DMS53 (cell line): ENCODE measurements around the gene TINAGL1.
"Not testable (repeated sequence)": the region's sequence is repeated elsewhere in the genome, so short reads cannot be mapped to it uniquely, and the experiment has no call there.

Experiments used
- DNase-seq: peaks from one replicate; lab custom pipeline; 2025; lab: John Stamatoyannopoulos, UW

Gene TINAGL1

DNA sequence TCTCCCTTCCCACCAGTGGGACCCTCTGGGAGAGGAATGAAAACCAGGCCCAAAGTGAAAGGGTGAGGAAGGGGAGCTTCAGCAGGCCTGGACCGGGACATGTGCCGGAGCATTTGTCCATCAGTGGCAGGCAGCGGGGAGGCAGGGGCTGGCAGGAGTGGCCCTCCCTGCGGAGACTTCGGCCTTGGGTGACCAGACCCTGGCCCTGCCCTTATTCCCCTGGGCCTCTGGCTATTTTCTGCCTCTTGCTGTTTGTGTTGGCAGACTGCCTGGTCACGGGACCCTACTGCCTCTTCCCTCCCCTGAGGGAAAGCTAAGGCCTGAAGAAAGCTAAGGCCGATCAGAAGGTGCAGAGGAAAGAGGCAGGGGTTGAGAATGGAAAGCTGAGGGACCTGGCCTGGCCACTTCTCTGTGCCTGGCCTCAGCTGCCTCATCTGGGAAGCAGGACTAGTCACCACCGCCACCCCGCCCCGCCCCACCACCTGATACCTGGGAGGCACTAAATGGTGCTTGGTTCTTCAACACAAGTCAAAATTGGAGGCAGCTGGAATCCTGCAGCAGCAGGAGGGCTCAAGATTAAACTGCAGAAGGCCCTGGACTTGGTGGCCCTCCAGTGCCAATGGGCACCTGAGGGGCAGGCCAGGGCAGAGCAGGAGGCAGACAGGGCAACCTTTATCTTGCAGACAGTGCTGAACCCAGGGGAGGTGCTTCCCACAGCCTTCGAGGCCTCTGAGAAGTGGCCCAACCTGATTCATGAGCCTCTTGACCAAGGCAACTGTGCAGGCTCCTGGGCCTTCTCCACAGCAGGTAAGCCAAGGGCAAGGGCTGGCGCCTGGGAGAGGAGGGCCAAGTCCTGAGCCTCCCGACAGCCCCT lies 7.9 kb downstream of the TINAGL1 start:
- DNase-seq: peak; percentile 55

GRCh38 chr1:31584869-31585735 lies 8.8 kb downstream of the TINAGL1 start:
- no peak for DNase-seq

- DNase-seq: no peak
Observed at GRCh38 chr1:31585736-31586365, 9.5 kb downstream of the TINAGL1 start.

GRCh38 chr1:31586376-31587327 lies 10.3 kb downstream of the TINAGL1 start:
- no peak for DNase-seq

GRCh38 chr1:31587328-31587699 lies 11.0 kb downstream of the TINAGL1 start:
- not testable (repeated sequence) for DNase-seq

DNA sequence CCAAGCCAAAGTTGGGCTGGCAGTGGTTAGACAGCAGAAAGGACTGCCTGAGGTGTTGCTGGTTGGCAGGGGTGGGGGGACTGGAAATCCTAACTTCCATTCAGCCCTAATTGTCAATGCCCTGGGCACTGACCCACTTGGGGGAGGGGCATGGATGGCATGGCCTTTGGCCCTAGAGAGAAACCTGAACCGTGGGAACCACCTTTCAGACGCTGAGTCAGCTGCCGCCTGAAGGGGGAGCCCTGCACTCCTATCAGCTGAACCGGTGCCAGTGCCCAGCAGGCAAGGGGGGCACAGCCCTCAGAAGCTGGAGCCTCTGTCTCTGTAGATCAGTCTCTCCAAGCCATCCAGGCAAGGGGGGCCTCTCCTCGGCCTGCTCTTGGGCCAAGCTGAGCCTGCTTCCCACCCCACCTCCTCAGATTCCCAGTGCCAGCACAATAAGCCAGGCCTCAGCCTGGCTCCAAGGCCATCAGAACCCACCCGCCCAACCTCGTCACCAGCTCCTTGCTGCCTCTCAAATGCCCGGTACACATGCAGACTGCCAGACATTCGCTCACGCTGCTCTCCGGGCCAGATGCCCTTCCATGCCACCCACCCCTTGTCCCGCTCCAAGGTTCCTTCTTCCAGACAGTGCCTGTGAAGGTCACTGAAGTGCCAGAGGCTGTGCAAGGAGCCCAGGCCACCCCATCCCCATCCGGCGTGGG lies 11.6 kb downstream of the TINAGL1 start:
- peak; percentile 92 for DNase-seq

DNA sequence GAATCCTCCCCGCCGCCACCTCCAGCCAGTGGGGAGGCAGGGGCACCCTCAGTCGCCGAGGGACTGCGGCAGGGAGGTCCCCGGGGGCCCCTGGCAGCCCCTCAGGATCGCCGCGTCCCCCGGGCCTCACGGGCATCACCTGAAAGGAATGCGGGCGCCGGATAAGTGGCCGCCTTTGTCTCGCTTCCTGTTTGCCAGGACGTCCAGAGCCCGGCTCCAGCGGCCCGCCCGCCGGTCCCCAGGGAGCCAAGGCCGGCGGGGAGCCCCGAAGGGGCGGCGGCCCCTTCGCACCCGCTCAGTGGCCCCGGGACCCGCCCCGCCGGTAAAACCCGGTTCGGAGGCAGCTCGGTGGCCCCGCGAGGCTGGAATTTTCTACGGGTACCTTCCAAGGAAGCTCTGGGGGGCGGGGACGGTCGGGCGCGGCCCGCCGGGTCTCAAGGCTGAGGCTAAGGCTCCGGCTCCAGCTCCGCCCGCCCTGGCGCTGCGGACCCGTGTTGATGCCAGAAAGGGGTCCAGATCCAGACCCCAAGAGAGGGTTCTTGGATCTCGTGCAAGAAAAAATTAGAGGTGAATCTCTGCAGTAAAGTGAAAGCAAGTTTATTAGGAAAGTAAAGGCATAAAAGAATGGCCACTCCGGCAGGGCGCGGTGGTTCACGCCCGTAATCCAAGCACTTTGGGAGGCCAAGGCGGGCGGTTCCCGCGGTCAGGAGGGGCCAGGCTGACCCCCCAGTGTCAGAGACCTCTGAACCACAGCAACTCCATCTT lies 12.6 kb downstream of the TINAGL1 start:
- DNase-seq: peak; percentile 79

- no peak for DNase-seq
Observed at GRCh38 chr1:31591425-31592093, 15.2 kb downstream of the TINAGL1 start.

GRCh38 chr1:31592132-31592531 lies 15.8 kb downstream of the TINAGL1 start:
- peak; percentile 40 for DNase-seq

DNA sequence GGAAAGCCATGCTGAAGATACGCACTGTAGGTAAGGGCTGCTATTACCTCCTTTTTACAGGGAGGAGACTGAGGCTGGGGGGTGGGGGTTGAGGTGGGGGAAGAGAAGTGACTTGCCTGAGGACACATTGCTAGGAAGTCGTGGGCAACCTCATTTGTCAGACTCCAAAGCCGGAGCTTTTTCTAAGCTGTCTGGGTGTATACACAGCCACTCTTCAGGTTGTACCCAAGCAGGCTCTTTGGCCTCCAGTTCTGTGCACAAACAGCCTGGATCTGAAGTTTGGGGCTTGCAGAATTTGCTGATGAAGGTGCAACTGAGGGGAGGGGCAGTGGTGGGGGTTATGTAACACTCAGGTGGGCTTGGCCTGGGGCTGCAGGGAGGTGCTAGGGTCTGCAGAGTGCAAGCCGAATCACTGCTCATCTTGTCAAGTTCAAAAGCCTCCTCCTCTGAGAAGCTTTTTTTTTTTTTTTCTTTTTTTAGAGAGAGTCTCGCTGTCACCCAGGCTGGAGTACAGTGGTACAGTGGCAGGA lies 16.9 kb downstream of the TINAGL1 start:
- no peak for DNase-seq

- peak; percentile 95 for DNase-seq
Observed at GRCh38 chr1:31593770-31594632, 17.7 kb downstream of the TINAGL1 start.

DNA sequence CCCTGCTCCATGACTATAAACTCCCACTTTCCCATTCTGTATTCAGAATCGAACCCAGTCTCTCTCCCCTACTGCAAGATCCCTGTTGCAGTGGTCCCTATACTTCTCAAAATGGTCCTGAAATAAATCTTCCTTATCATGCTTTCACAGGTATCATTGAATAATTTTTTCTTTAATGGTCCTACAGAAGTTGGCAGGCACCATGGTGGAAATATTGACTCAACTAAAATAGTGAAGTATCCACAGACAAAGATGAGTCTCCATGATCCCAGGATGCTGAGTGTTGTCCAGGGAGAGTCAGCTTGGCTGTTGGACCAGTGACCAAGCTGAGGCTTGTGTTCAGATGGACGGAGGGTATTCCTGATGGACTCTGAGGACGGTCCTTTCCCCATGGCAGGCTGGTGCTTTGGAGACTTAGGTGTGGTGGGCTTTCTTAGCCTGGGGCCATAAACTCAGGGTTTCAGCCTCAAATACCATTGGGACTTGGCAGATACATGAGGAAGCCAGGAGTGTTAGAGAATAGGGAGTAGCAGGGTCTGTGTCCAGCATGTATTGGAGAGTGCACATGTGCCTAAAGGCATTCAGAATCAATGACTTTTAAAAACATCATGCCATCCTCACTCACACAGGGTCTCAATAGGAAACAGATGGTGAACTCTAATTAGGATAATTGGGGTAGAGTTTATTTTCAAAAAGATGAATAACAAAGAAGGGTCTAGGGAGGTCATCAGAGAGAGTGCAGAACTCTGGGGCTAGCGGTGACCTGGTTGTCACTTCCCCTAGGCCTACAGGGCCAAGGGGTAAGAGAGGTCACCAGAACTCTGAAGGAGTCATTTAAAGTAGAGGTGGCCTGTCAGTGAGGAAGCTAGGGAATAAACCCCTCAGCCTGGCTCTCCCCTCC lies 19.8 kb downstream of the TINAGL1 start:
- DNase-seq: no peak

- no peak for DNase-seq
Observed at GRCh38 chr1:31596737-31597097, 20.4 kb downstream of the TINAGL1 start.

- DNase-seq: no peak
Observed at GRCh38 chr1:31598980-31599379, 22.7 kb downstream of the TINAGL1 start.

GRCh38 chr1:31600641-31601040 lies 24.3 kb downstream of the TINAGL1 start:
- no peak for DNase-seq

- DNase-seq: no peak
Observed at GRCh38 chr1:31602081-31602480, 25.8 kb downstream of the TINAGL1 start.

- no peak for DNase-seq
Observed at GRCh38 chr1:31605908-31606427, 29.7 kb downstream of the TINAGL1 start.
